ENCODE data around the gene RAB40B.
A peak's percentile ranks its signal among the peaks of the same experiment; 100 is the strongest.

Gene RAB40B

GRCh38 chr17:82611140-82612058, 87.1 kb downstream of the RAB40B start:
- DNase-seq = peak; percentile 74

GRCh38 chr17:82609655-82610054, 88.8 kb downstream of the RAB40B start:
- no peak for DNase-seq

GRCh38 chr17:82608816-82609215, 89.7 kb downstream of the RAB40B start:
- no peak for DNase-seq

GRCh38 chr17:82605939-82606600, 92.4 kb downstream of the RAB40B start:
- no peak for DNase-seq

Measured in NCI-H226 (cell line).